ENCODE data around the gene SLC6A14. TPM values are rescaled to one million over a fixed set of nuclear protein-coding genes. Genes with fewer than 3 reads are reported as not detected.

Gene SLC6A14, protein sequence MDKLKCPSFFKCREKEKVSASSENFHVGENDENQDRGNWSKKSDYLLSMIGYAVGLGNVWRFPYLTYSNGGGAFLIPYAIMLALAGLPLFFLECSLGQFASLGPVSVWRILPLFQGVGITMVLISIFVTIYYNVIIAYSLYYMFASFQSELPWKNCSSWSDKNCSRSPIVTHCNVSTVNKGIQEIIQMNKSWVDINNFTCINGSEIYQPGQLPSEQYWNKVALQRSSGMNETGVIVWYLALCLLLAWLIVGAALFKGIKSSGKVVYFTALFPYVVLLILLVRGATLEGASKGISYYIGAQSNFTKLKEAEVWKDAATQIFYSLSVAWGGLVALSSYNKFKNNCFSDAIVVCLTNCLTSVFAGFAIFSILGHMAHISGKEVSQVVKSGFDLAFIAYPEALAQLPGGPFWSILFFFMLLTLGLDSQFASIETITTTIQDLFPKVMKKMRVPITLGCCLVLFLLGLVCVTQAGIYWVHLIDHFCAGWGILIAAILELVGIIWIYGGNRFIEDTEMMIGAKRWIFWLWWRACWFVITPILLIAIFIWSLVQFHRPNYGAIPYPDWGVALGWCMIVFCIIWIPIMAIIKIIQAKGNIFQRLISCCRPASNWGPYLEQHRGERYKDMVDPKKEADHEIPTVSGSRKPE
- not detected in 2 replicates for total RNA-seq (2014; rRNA removed)
- not detected for polyA plus RNA-seq (2012)

DNA sequence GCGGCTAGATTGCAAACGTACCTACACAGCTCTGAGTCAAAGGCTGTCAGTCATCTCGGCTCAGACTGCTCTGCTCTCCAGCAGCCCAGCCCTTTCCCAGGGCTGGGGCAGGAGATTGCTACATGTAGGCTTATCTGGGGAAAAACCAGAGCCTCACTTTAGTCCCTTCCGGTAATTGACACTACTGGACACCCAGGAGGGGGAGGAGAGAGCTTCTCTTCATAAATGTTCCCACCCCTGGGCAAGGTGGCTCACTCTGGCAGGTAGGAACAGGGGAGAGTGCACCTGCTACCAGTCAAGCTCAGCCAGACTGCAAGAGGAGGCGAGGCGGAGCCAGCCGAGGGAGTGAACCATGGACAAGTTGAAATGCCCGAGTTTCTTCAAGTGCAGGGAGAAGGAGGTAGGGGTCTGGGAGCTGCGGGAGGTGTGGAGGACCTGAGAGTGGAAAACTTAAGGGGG lies at the start of gene SLC6A14:
Gene SLC6A14 (plus strand): TSS at position 249 of the 459 bp plus-strand sequence. CDS start 104 bp downstream, at position 353.
- no peak for DNase-seq (ENCODE audit: low read depth)

DNA sequence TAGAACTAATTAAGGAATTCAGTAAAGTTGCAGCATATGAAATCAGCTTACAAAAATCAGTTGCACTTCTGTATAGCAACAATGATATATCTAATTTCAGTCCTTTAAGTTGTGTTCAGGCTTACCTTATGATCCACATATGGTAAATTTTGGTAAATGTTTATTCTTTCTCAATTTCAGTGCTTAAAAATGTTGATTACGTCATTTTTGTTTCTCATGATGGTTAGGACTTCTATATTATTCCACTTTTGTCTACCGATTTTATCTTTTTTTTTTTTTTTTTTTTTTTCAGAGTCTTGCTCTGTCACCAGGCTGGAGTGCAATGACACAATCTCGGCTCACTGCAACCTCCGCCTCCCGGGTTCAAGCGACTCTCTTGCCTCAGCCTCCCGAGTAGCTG lies 40.7 kb upstream of the SLC6A14 start:
- DNase-seq (ENCODE audit: low read depth), result no peak

DNA sequence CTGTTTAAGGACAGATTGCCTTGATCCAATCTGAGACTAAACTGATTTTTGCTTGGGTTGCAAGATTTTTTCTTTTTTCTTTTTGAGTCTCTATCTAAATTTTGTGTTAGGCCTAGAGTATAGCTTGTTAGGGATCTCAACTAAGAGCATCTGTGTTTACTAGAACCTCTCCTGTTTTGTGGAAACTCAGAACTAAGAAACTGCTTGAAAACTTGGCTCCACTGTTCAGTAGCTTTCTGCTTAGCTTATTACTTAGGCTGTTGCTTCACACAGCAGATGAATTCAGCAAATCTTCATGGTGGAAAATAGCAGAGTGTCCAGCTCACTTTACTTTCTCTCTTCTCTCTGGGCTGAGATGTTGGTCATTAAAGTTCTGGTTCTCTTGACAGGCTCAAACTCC lies 36.7 kb upstream of the SLC6A14 start:
- no peak for DNase-seq (ENCODE audit: low read depth)

DNA sequence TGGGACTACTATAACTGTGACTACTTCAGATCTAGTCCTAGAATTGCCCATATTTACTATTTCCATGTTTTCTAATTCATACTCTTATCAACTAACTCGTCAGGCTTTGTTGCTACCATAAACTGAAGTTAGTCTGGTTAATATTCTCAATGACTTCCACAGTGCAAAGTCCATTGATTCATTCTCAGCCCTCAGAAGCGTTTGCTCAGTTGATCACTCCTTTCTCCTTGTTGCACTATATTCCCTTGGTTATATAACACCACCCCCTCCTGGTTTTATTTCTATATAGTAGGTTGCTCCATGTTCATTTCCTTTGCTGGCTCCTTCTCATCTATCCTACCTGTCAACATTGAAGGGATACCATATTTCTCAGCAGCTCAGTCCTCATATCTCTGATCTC lies 27.2 kb upstream of the SLC6A14 start:
- DNase-seq (ENCODE audit: low read depth), result no peak

DNA sequence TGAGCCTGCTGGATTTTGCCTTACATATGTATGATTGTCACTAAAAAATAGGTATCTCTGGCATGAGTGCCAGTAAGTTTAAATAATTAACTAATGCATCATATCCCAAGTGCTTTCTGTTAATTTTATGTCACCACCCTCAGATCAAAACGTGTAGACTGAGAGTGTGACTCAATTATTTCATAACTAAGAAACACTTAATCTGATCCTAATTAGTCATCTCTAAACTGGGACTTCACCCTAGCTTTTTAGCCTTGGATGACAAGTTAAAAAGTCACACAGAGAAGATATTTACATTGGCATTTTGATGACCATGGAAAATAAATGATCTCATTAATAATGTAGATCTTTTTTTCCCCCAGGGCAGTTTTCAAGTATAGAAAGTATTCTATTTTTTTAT lies 23.1 kb upstream of the SLC6A14 start:
- DNase-seq (ENCODE audit: low read depth), result no peak

DNA sequence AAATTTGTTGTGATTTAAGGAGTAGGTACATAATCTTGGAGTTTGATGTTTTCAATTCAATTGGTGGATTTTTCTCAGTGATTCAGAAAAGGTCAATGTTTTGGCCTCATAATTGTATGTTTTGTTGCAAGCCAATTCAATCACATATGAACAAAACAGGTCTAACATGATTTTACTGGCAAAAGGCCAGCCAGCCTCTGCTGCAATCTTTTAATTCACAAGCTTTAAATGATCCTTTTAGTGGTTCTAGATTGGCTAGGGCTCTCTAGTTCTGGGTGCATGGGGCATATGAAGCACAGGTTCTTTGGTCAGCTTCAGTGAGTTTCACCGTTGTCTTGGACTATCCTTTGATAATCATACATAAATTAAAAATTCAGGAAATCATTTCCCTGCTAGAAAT lies 19.2 kb upstream of the SLC6A14 start:
- no peak for DNase-seq (ENCODE audit: low read depth)

DNA sequence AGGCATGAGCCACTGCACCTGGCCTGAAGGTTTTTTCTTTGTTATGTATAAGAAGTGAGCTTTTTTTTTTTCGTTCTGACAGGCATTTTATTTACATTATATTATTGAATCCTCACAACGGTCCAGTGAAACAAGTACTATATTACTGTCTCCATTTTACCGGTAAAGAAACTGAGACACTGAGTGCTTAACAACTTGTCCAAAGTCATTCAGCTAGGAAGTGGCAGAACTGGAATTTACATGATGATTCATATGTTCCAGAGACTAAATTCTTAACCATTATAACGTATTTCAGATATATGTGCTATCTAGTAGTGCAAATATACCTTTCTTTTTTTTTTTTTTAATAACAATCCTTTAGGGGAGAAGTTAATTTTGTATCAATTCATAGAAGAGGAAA lies 18.4 kb upstream of the SLC6A14 start:
- DNase-seq (ENCODE audit: low read depth), result no peak

DNA sequence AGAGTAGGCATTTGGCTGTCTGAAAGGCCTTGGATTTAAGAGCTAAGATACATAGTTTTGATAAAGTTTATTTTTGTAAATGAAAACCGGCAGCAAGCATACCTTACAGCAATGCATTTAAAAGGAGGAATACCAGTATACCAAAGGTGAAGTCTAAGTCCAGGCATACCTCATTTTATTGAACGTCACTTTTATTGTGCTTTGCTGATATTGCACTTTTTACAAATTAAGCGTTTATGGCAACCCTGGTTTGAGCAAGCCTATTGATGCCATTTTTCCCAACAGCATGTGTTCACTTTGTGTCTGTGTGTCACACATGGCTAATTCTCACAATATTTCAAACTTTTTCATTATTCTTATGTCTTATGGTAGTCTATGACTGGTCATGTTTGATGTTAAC lies 8.4 kb upstream of the SLC6A14 start:
- DNase-seq (ENCODE audit: low read depth), result no peak

DNA sequence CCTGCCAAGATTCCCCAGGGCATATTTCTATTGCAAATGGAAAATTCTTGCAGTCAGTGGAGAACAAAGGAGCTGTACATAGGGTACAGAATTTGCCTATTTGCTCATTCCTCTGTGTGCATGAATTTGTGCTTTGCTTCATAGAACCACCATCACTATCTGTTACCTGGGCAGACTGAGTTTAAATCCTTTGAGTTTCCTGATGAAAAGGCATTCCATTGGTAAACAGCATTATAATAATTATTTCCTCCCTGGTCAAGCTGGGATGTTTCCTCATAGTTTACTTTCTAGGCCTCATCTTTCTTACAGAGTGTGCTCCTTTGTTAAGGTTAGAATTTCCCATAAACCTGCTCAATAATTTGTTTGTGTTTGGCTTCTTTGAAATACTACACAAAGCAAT lies 809 bp upstream of the SLC6A14 start:
- no peak for DNase-seq (ENCODE audit: low read depth)

DNA sequence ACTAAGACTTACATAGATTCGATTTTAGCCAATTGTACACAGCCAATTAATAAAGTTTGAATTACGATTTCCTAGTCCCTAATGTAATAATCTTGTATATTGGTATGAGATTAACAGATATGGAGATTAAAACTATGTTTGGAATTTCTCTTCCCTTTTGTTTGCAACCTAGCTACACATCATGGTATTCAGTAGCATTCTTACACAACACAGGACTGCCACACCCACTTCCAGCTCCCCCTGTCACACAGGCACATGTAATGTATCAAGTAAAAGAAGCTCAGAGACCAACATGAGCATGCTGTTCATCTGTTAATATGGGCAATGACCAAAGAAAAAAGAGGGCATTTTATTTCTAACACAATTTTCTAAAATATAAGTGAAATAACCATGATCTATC lies 12.8 kb downstream of the SLC6A14 start:
- no peak for DNase-seq (ENCODE audit: low read depth)

DNA sequence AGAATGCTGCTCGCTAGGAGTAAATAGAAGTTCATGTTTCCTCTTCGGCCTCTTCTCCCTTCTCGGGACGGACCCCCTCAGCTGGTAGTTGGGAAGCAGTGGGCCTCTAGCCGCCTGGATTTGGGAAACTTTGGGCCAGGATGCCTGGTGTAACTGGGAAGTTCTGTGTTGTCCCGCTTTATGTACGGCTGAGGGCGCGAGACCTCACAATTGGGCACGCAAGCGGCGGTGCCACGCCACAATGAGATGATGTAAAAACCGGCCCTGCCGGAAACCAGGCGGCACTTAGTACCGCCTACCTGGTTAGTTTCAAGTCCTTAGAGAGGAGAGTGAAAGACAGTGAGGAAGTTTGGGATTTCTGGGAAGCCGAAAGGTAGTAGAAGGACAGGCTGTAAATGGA lies 26.4 kb downstream of the SLC6A14 start, which contains the start of gene CT83:
Gene CT83 (minus strand): TSS at position 155 of the 400 bp plus-strand sequence. CDS start 120 bp downstream, at position 35.
- DNase-seq (ENCODE audit: low read depth), result no peak

DNA sequence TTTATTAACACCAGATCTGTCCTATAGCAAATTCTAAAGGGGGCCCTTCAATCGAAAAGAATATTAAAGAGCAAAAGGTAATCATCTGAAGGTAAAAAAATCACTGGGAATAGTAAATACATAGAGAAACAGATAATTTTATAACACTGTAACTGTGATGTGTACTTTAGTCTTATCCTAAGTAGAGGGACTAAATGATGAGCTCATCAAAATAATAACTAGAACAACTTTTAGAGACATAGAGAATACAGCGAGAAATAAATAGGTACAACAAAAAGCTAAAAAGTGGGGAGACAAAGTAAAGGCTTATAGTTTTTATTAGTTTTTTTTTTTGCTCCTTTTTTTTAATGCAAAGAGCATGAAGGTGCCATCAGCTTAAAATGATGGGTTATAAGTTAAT lies 43.7 kb downstream of the SLC6A14 start:
- DNase-seq (ENCODE audit: low read depth), result no peak

DNA sequence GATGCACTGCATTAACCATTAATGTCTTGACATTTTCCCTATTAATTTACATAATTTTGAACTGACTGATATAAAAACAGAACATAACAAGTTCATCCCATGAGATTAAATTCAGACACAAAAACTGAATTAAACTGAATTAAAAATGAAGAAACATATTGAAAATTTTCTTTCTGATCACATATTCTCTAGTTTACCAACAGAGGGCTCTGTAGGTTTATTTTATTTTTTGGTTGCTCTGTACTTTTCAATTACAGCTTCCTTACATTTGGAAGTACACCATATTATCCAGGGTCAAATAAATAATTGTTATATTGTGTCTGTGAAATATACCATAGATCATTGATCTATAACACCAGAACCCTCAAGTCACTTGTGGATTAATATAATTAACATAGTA lies 53.7 kb downstream of the SLC6A14 start:
- DNase-seq (ENCODE audit: low read depth), result no peak

DNA sequence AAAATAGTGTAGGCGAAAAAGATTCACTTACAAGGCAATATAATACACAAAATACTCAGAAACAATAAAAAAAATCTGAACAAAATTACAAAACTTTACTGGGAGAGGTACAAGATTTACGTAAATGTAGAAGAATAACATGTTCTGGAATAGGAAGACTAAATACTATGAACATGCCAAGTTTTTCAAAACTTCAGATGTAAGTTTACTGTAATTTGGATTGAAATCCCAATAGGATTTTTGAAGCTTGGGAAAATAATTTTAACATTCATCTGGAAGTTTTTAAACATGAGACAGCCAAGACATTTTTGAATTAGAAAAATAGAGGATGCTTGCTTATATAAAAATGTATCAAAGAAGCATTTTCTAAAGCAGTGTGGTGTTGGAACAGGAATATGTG lies 56.9 kb downstream of the SLC6A14 start:
- DNase-seq (ENCODE audit: low read depth), result no peak

DNA sequence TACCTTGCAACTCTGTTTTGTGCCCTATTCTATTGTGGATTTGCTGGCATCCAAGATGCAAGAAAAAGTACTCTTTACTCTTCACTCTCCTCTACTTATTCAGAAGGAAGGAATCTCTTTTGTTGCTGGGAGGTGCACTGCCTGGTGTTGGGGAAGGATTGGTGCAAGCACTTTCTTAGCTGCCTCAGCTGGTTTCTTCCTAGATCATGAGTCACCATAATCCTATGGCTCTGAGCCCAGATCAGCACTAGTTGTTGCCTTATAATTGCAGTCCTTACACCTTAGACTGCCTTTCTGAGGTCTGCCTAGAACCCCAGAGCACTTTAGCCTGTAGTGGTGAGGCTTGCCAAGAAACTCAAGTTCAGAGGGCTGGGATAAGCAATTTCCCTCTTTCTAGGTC lies 63.4 kb downstream of the SLC6A14 start:
- DNase-seq (ENCODE audit: low read depth), result no peak

Other genes with a start within 250 kb of the SLC6A14 start
- not detected in 2 replicates for gene CT83, start 26.4 kb downstream of the SLC6A14 start, total RNA-seq (2014; rRNA removed)